H1 (cell line): Measurements from ENCODE around the gene CEP85L. TPM values are rescaled to one million over a fixed set of nuclear protein-coding genes. Genes with fewer than 3 reads are reported as not detected.

Experiments
- CTCF ChIA-PET: fragments of 300-600 bp; sonication (Branson Sonifier 250); formaldehyde crosslinking; loops from one replicate; lab custom pipeline; 2021; ENCODE audit not compliant: partially characterized antibody; lab: Charles Lee
- POLR2A ChIA-PET: fragments of 300-600 bp; sonication (Branson Sonifier 250); formaldehyde crosslinking; loops from one replicate; lab custom pipeline; 2021; ENCODE audit warnings: inconsistent platforms; ENCODE audit not compliant: partially characterized antibody; lab: Charles Lee
- DNase-seq, 2 experiments: peaks; one replicate each; pipeline versions ENCODE4 v3.0.0 to v3.0.0-alpha.2; 2010 to 2022; ENCODE audit warnings: low spot score in 2 of 2, low read depth in 1 of 2, mixed read lengths in 1 of 2
- FAIRE-seq: peaks from 2 replicates; lab custom pipeline; 2011; peaks lifted over from hg19 to GRCh38; lab: Jason Lieb, UNC
- H2AFZ ChIP-seq: 2 replicates; pipeline ENCODE4 v1.8.1; 2012; ENCODE audit warnings: low read length, inconsistent platforms
- H2AK5ac ChIP-seq: 2 replicates; pipeline ENCODE4 v1.6.1; 2013; ENCODE audit warnings: low read depth, low read length
- H2BK120ac ChIP-seq: replicated peaks from 2 replicates; pipeline ENCODE3; 2013; ENCODE audit warnings: low read depth, low read length, inconsistent platforms
- H2BK12ac ChIP-seq: 2 replicates; pipeline ENCODE4 v1.6.1; 2013; ENCODE audit warnings: low read depth, low read length
- H2BK15ac ChIP-seq: 2 replicates; pipeline ENCODE4 v1.6.1; 2013; ENCODE audit warnings: low read length
- H2BK20ac ChIP-seq: 2 replicates; pipeline ENCODE4 v1.6.1; 2013; ENCODE audit warnings: low read length
- H2BK5ac ChIP-seq: 2 replicates; pipeline ENCODE4 v1.6.1; 2013; ENCODE audit warnings: low read depth, low read length
- H3K14ac ChIP-seq: 2 replicates; pipeline ENCODE4 v1.6.1; 2013; ENCODE audit warnings: inconsistent platforms; ENCODE audit not compliant: insufficient read length
- H3K18ac ChIP-seq: 2 replicates; pipeline ENCODE4 v1.6.1; 2013; ENCODE audit warnings: low read length; ENCODE audit errors: extremely low read depth
- H3K23ac ChIP-seq: 2 replicates; pipeline ENCODE4 v1.6.1; 2013; ENCODE audit warnings: inconsistent platforms; ENCODE audit not compliant: insufficient read length
- H3K23me2 ChIP-seq: 2 replicates; pipeline ENCODE4 v1.6.1; 2013; ENCODE audit warnings: low read depth, low read length
- H3K27ac ChIP-seq: 2 replicates; pipeline ENCODE4 v1.6.1; 2011; ENCODE audit warnings: low read depth, low read length, inconsistent platforms
- H3K27me3 ChIP-seq, 4 experiments: replicated peaks in 1 of 4; 1 replicate in 1 of 4; 2 replicates in 3 of 4; pipeline versions ENCODE4 v1.6.1 to v1.8.1; 2011 to 2013; ENCODE audit warnings: low read length in 3 of 4, mild to moderate bottlenecking in 3 of 4, inconsistent platforms in 2 of 4, mixed read lengths in 2 of 4, moderate library complexity in 1 of 4; ENCODE audit not compliant: control insufficient read depth in 3 of 4, insufficient read depth in 3 of 4; ENCODE audit errors: extremely low read depth in 1 of 4
- H3K36me3 ChIP-seq, 4 experiments: 2 replicates each; pipeline versions ENCODE4 v1.6.1 to v1.8.1; 2011 to 2013; ENCODE audit warnings: mild to moderate bottlenecking in 4 of 4, low read length in 3 of 4, moderate library complexity in 2 of 4, control low read depth in 1 of 4, inconsistent platforms in 1 of 4; ENCODE audit not compliant: insufficient read depth in 4 of 4, control insufficient read depth in 2 of 4
- H3K4ac ChIP-seq: replicated peaks from 2 replicates; pipeline ENCODE3; 2013; ENCODE audit warnings: low read length, low read depth, mixed read lengths, inconsistent platforms; ENCODE audit not compliant: insufficient read length
- H3K4me1 ChIP-seq, 4 experiments: replicated peaks in 1 of 4; 1 replicate in 1 of 4; 2 replicates in 3 of 4; pipeline versions ENCODE4 v1.6.1 to v1.8.1; 2011 to 2013; ENCODE audit warnings: low read length in 3 of 4, inconsistent platforms in 2 of 4, mixed read lengths in 1 of 4; ENCODE audit not compliant: insufficient read depth in 4 of 4, control insufficient read depth in 3 of 4
- H3K4me2 ChIP-seq, 2 experiments: 2 replicates each; pipeline versions ENCODE4 v1.6.1 to v1.8.1; 2011 to 2013; ENCODE audit warnings: low read depth in 2 of 2, low read length in 2 of 2, control low read depth in 1 of 2, inconsistent platforms in 1 of 2, mild to moderate bottlenecking in 1 of 2; ENCODE audit not compliant: insufficient read depth in 1 of 2
- H3K4me3 ChIP-seq, 4 experiments: fragments of 200-600, 300-600 bp in 1 of 4; sonication (generic), shearing (Covaris generic), sonication (Bioruptor Twin) in 1 of 4; 2 replicates each; pipeline versions ENCODE4 v1.5.1 to v1.8.1; 2011 to 2016; ENCODE audit warnings: low read length in 4 of 4, low read depth in 3 of 4, control low read depth in 2 of 4, inconsistent platforms in 2 of 4, mild to moderate bottlenecking in 2 of 4, mixed read lengths in 1 of 4, moderate library complexity in 1 of 4; ENCODE audit not compliant: insufficient read depth in 2 of 4; ENCODE audit errors: extremely low read depth in 1 of 4
- H3K56ac ChIP-seq: replicated peaks from 2 replicates; pipeline ENCODE3; 2013; ENCODE audit warnings: low read depth, mild to moderate bottlenecking, mixed read lengths, low read length, inconsistent platforms; ENCODE audit not compliant: insufficient read length
- H3K79me1 ChIP-seq: 2 replicates; pipeline ENCODE4 v1.6.1; 2013; ENCODE audit warnings: low read depth, low read length, control low read depth
- H3K79me2 ChIP-seq, 2 experiments: 2 replicates each; pipeline versions ENCODE4 v1.6.1 to v1.8.1; 2012 to 2013; ENCODE audit warnings: low read length in 2 of 2, mild to moderate bottlenecking in 2 of 2, inconsistent platforms in 1 of 2; ENCODE audit not compliant: insufficient read depth in 2 of 2, control insufficient read depth in 1 of 2
- H3K9ac ChIP-seq, 4 experiments: replicated peaks in 1 of 4; 1 replicate in 1 of 4; 2 replicates in 3 of 4; pipeline versions ENCODE4 v1.6.1 to v1.8.1; 2011 to 2013; ENCODE audit warnings: low read depth in 3 of 4, low read length in 3 of 4, control low read depth in 2 of 4, mild to moderate bottlenecking in 2 of 4, moderate library complexity in 2 of 4, inconsistent platforms in 1 of 4; ENCODE audit errors: extremely low read depth in 1 of 4
- H3K9me3 ChIP-seq, 2 experiments: 2 replicates each; pipeline versions ENCODE4 v1.6.1 to v1.8.1; 2012 to 2013; ENCODE audit warnings: mild to moderate bottlenecking in 2 of 2, moderate library complexity in 2 of 2, control low read depth in 1 of 2, inconsistent platforms in 1 of 2, low read depth in 1 of 2, low read length in 1 of 2, mixed read lengths in 1 of 2; ENCODE audit not compliant: insufficient read depth in 2 of 2
- H4K20me1 ChIP-seq, 2 experiments: replicated peaks in 1 of 2; 2 replicates each; pipeline versions ENCODE3 to v1.8.1; 2011 to 2013; ENCODE audit warnings: inconsistent platforms in 2 of 2, low read length in 2 of 2, mild to moderate bottlenecking in 1 of 2; ENCODE audit not compliant: insufficient read depth in 2 of 2, control insufficient read depth in 1 of 2
- H4K5ac ChIP-seq: 2 replicates; pipeline ENCODE4 v1.6.1; 2013; ENCODE audit warnings: low read length, low read depth, mixed read lengths, inconsistent platforms; ENCODE audit not compliant: insufficient read length
- H4K8ac ChIP-seq: 2 replicates; pipeline ENCODE4 v1.8.0; 2013; ENCODE audit warnings: mild to moderate bottlenecking, moderate library complexity, low read length, inconsistent platforms; ENCODE audit not compliant: insufficient read depth; ENCODE audit errors: extremely low read depth
- H4K91ac ChIP-seq: replicated peaks from 2 replicates; pipeline ENCODE3; 2013; ENCODE audit warnings: low read length, mixed read lengths, inconsistent platforms; ENCODE audit not compliant: insufficient read length
- E2F6 ChIP-seq: IDR thresholded peaks from 2 replicates; pipeline ENCODE4 v1.6.1; 2012; ENCODE audit warnings: inconsistent platforms
- FOSL1 ChIP-seq: IDR thresholded peaks from 2 replicates; pipeline ENCODE4 v1.6.1; 2011; ENCODE audit warnings: mild to moderate bottlenecking, low read depth, low read length, moderate library complexity; ENCODE audit not compliant: insufficient read depth
- HDAC2 ChIP-seq, 2 experiments: fragments of 300-600 bp in 1 of 2; sonication (generic) in 1 of 2; IDR thresholded peaks; 2 replicates each; pipeline ENCODE4 v1.6.1; 2011 to 2012; ENCODE audit warnings: low read depth in 2 of 2, low read length in 2 of 2, mild to moderate bottlenecking in 2 of 2, moderate library complexity in 2 of 2, borderline replicate concordance in 1 of 2, inconsistent platforms in 1 of 2
- KDM1A ChIP-seq: fragments of 200-600, 300-600 bp; sonication (generic); IDR thresholded peaks from 2 replicates; pipeline ENCODE4 v1.7.1; 2016; ENCODE audit warnings: mild to moderate bottlenecking, low read length, borderline replicate concordance
- KDM4A ChIP-seq: IDR thresholded peaks from one replicate; pipeline ENCODE4 v1.7.1; 2012; ENCODE audit warnings: low read depth, mild to moderate bottlenecking, moderate library complexity, low read length, inconsistent platforms; ENCODE audit not compliant: severe bottlenecking
- POLR2A ChIP-seq, 2 experiments: IDR thresholded peaks; 1 replicate in 1 of 2; 2 replicates in 1 of 2; pipeline ENCODE4 v1.6.1; 2011; ENCODE audit warnings: low read depth in 2 of 2, low read length in 2 of 2, mild to moderate bottlenecking in 2 of 2; ENCODE audit errors: control extremely low read depth in 1 of 2
- POLR2AphosphoS5 ChIP-seq: IDR thresholded peaks from 2 replicates; pipeline ENCODE4 v1.6.1; 2011; ENCODE audit warnings: low read depth, low read length
- RAD21 ChIP-seq, 2 experiments: IDR thresholded peaks in 1 of 2; conservative IDR thresholded peaks in 1 of 2; 2 replicates each; pipeline ENCODE4 v1.6.1; 2011; ENCODE audit warnings: low read depth in 2 of 2, low read length in 2 of 2, improper control_type of control experiment in 1 of 2, inconsistent platforms in 1 of 2, mild to moderate bottlenecking in 1 of 2, moderate library complexity in 1 of 2
- RXRA ChIP-seq: IDR thresholded peaks from 2 replicates; pipeline ENCODE4 v1.6.1; 2011; ENCODE audit warnings: low read depth, mild to moderate bottlenecking, low read length, moderate library complexity; ENCODE audit not compliant: insufficient read depth
- SP4 ChIP-seq: IDR thresholded peaks from 2 replicates; pipeline ENCODE4 v1.6.1; 2012; ENCODE audit warnings: low read length, inconsistent platforms
- TAF1 ChIP-seq: IDR thresholded peaks from 2 replicates; pipeline ENCODE4 v1.6.1; 2011; ENCODE audit warnings: mild to moderate bottlenecking, low read depth, low read length
- USF2 ChIP-seq: IDR thresholded peaks from 2 replicates; pipeline ENCODE4 v1.6.1; 2011; ENCODE audit warnings: low read length, improper control_type of control experiment
- ZNF274 ChIP-seq: IDR thresholded peaks from 2 replicates; pipeline ENCODE4 v1.7.0; 2012; ENCODE audit warnings: low read length, borderline replicate concordance; ENCODE audit errors: extremely low read depth
- WGBS, 2 experiments: shearing (Covaris generic) in 1 of 2; methylation state at CpG; one replicate each; pipeline versions ENCODE4 v1.1.6 to v1.1.7; 2013 to 2015; ENCODE audit warnings: low lambda C conversion rate in 2 of 2, mixed read lengths in 2 of 2, inconsistent platforms in 1 of 2, low coverage in 1 of 2, missing lambda C conversion rate in 1 of 2; ENCODE audit not compliant: insufficient replicate concordance in 2 of 2, insufficient coverage in 1 of 2, insufficient read length in 1 of 2; ENCODE audit errors: extremely low coverage in 1 of 2, missing lambda C conversion rate in 1 of 2; 5-methylcytosine and 5-hydroxymethylcytosine counted together
- polyA plus RNA-seq, 7 experiments: library from polyadenylated mRNA; depleted of rRNA in 3 of 7; stranded (reverse) in 5 of 7; unstranded in 2 of 7; fragments of >200 nt in 5 of 7; fragments of 200-250 nt in 2 of 7; gene quantifications; 1 replicate in 5 of 7; 2 replicates in 1 of 7; 4 replicates in 1 of 7; pipeline versions ENCODE4 v1.2.1 to v1.2.3, GENCODE V29; 2011 to 2013; ENCODE audit warnings: missing spikeins in 2 of 7, mixed read lengths in 2 of 7
- total RNA-seq: library from RNA; stranded (reverse); fragmentation: NEBNext Ultra II Directional; extraction: Animal tissue kit (Norgen Biotek cat#: 25700); gene quantifications from 2 replicates; pipeline ENCODE4 v1.2.1, GENCODE V29; 2021

The CEP85L gene
- total and polyA plus RNA-seq, 2 of the 8 experiments (the other 6 are each of a cell fraction or from before 2014, with no cell fraction given) = 3.2 to 27.6 TPM

- peaks cover 2% of the 10 kb centered on the region for H3K79me1 ChIP-seq
- no peak for DNase-seq
- H3K14ac ChIP-seq = no peak overlapping the region
- H2BK15ac ChIP-seq = no peak overlapping the region
- no peak overlapping the region for H2BK12ac ChIP-seq
- H2BK5ac ChIP-seq = no peak overlapping the region
- H4K91ac ChIP-seq = no peak overlapping the region
- H3K9me3 ChIP-seq = peaks cover 0 to 4% of the 10 kb centered on the region in 2 experiments; a peak in 1 of 4 replicates
- no peak overlapping the region for H3K56ac ChIP-seq
- H3K18ac ChIP-seq = no peak overlapping the region
- H3K79me2 ChIP-seq = no peaks in the 10 kb centered on the region
- no peaks in the 10 kb centered on the region for H3K36me3 ChIP-seq
- no peak overlapping the region for H3K4me3 ChIP-seq
- CTCF ChIA-PET = no interaction called here
- POLR2A ChIA-PET = no interaction called here
- H3K4ac ChIP-seq = no peak overlapping the region
- no peak overlapping the region for H2BK20ac ChIP-seq
- FAIRE-seq = no peak
- H3K23ac ChIP-seq = no peak overlapping the region
- no peak overlapping the region for H2BK120ac ChIP-seq
- no peaks in the 10 kb centered on the region for H3K23me2 ChIP-seq
- H3K9ac ChIP-seq = no peak overlapping the region
- WGBS, 2 experiments = 89% methylated on average over 2 of the region's 2 CpGs; no CpG with 5 or more reads in 1 of the 2 experiments
- H2AFZ ChIP-seq = no peak overlapping the region
- no peak overlapping the region for H4K5ac ChIP-seq
- no peak overlapping the region for H3K4me2 ChIP-seq
- no peaks in the 10 kb centered on the region for H4K20me1 ChIP-seq
- H3K27ac ChIP-seq = no peak overlapping the region
- no peaks in the 10 kb centered on the region for H3K27me3 ChIP-seq
- H3K4me1 ChIP-seq = no peaks in the 10 kb centered on the region
- H4K8ac ChIP-seq = no peak overlapping the region
- H2AK5ac ChIP-seq = no peak overlapping the region
- TF ChIP-seq TAF1 = no peak
- TF ChIP-seq POLR2AphosphoS5 = no peak
- TF ChIP-seq USF2 = no peak
- no peak for TF ChIP-seq SP4
- no peak for TF ChIP-seq HDAC2 (IDR thresholded peaks at IDR 0.05; ENCODE audit: borderline replicate concordance in 1 of 2, low read depth in 2 of 2, low read length in 2 of 2)
- no peak for TF ChIP-seq FOSL1
- TF ChIP-seq POLR2A (IDR thresholded peaks at IDR 0.05; ENCODE audit: control extremely low read depth in 1 of 2, low read depth in 2 of 2, low read length in 2 of 2) = no peak
- TF ChIP-seq ZNF274 = no peak
- no peak for TF ChIP-seq KDM4A
- TF ChIP-seq RXRA = no peak
- TF ChIP-seq KDM1A = no peak
- no peak for TF ChIP-seq E2F6
- TF ChIP-seq RAD21 (IDR thresholded peaks at IDR 0.05 in 1 of 2, conservative IDR thresholded peaks at IDR 0.05 in 1 of 2; ENCODE audit: low read depth in 2 of 2, low read length in 2 of 2) = no peak
These were observed 145.7 kb downstream of the CEP85L start for GRCh38 chr6:118505656-118506055.
